Stomach smooth muscle (tissue), 2 donors: ENCODE measurements around the gene HOMER3.

Experiments used
- H3K27ac ChIP-seq: one replicate; pipeline ENCODE4 v1.7.0; 2013; ENCODE audit warnings: mild to moderate bottlenecking, low read length, inconsistent platforms
- H3K27me3 ChIP-seq, 2 donors: one replicate each; pipeline ENCODE4 v1.7.0; 2013; ENCODE audit warnings: low read length in 2 of 2; ENCODE audit not compliant: insufficient read depth in 2 of 2, control insufficient read depth in 1 of 2
- H3K36me3 ChIP-seq, 2 donors: one replicate each; pipeline ENCODE4 v1.7.0; 2013; ENCODE audit warnings: low read length in 2 of 2; ENCODE audit not compliant: control insufficient read depth in 2 of 2, insufficient read depth in 2 of 2
- H3K4me1 ChIP-seq: one replicate; pipeline ENCODE4 v1.7.0; 2013; ENCODE audit warnings: low read length; ENCODE audit not compliant: control insufficient read depth, insufficient read depth
- H3K4me3 ChIP-seq, 2 donors: one replicate each; pipeline ENCODE4 v1.7.0; 2013; ENCODE audit warnings: low read length in 2 of 2
- H3K9ac ChIP-seq, 2 donors: one replicate each; pipeline ENCODE4 v1.7.0; 2013; ENCODE audit warnings: low read length in 2 of 2, mild to moderate bottlenecking in 1 of 2
- H3K9me3 ChIP-seq, 2 donors: one replicate each; pipeline ENCODE4 v1.7.0; 2013; ENCODE audit warnings: low read length in 2 of 2; ENCODE audit not compliant: control insufficient read depth in 2 of 2
- donor health status: healthy.
- donor health status: Pancreatic carcinoma.

The HOMER3 gene

GRCh38 chr19:18975011-18975410 is 34.0 kb upstream of the HOMER3 start:
- Histone ChIP-seq H3K9me3 (no peaks in the 10 kb centered on the region), H3K9ac (no peak overlapping the region), H3K27me3 (peaks cover 0 to 2% of the 10 kb centered on the region in 2 donors), H3K4me3 (no peak overlapping the region), H3K4me1 (peaks cover 3% of the 10 kb centered on the region), H3K27ac (no peak overlapping the region), H3K36me3 (no peaks in the 10 kb centered on the region)

GRCh38 chr19:18972851-18973250 is 31.8 kb upstream of the HOMER3 start:
- H3K9ac ChIP-seq = no peak overlapping the region
- no peak overlapping the region for H3K27ac ChIP-seq
- H3K9me3 ChIP-seq = no peaks in the 10 kb centered on the region
- H3K4me3 ChIP-seq = no peak overlapping the region
- peaks cover 0 to 2% of the 10 kb centered on the region in 2 donors for H3K27me3 ChIP-seq
- H3K4me1 ChIP-seq = peaks cover 3% of the 10 kb centered on the region
- H3K36me3 ChIP-seq = no peaks in the 10 kb centered on the region

GRCh38 chr19:18972301-18972811 is 31.3 kb upstream of the HOMER3 start:
- H3K27ac ChIP-seq = no peak overlapping the region
- no peak overlapping the region for H3K4me3 ChIP-seq
- peaks cover 0 to 2% of the 10 kb centered on the region in 2 donors for H3K27me3 ChIP-seq

GRCh38 chr19:18969931-18970659 is 29.1 kb upstream of the HOMER3 start:
- no peaks in the 10 kb centered on the region for H3K36me3 ChIP-seq
- no peaks in the 10 kb centered on the region for H3K9me3 ChIP-seq
- no peak overlapping the region for H3K27ac ChIP-seq
- H3K4me3 ChIP-seq = no peak overlapping the region
- H3K4me1 ChIP-seq = peaks cover 3% of the 10 kb centered on the region
- H3K27me3 ChIP-seq = peaks cover 0 to 2% of the 10 kb centered on the region in 2 donors
- no peak overlapping the region for H3K9ac ChIP-seq

More at GRCh38 chr19:18972301-18972811, 31.3 kb upstream of the HOMER3 start:
- H3K4me1 ChIP-seq = peaks cover 3% of the 10 kb centered on the region
- H3K36me3 ChIP-seq = no peaks in the 10 kb centered on the region
- no peaks in the 10 kb centered on the region for H3K9me3 ChIP-seq
- H3K9ac ChIP-seq = no peak overlapping the region

- no peak overlapping the region for H3K4me3 ChIP-seq
- H3K4me1 ChIP-seq = no peaks in the 10 kb centered on the region
- no peak overlapping the region for H3K27ac ChIP-seq
- no peaks in the 10 kb centered on the region for H3K9me3 ChIP-seq
- no peaks in the 10 kb centered on the region for H3K36me3 ChIP-seq
- no peaks in the 10 kb centered on the region for H3K27me3 ChIP-seq
- H3K9ac ChIP-seq = no peak overlapping the region
These were observed 26.5 kb upstream of the HOMER3 start for GRCh38 chr19:18967358-18968146.

- no peaks in the 10 kb centered on the region for H3K9me3 ChIP-seq
- H3K27ac ChIP-seq = no peak overlapping the region
- H3K27me3 ChIP-seq = peaks cover 3 to 9% of the 10 kb centered on the region in 2 donors
- no peaks in the 10 kb centered on the region for H3K4me1 ChIP-seq
- no peaks in the 10 kb centered on the region for H3K36me3 ChIP-seq
- no peak overlapping the region for H3K9ac ChIP-seq
- H3K4me3 ChIP-seq = no peak overlapping the region
These were observed 25.3 kb upstream of the HOMER3 start for GRCh38 chr19:18966307-18966706.

GRCh38 chr19:18964121-18964520 is 23.1 kb upstream of the HOMER3 start:
- no peak overlapping the region for H3K27ac ChIP-seq
- peaks cover 3 to 9% of the 10 kb centered on the region in 2 donors for H3K27me3 ChIP-seq
- H3K4me1 ChIP-seq = no peaks in the 10 kb centered on the region
- H3K9ac ChIP-seq = no peak overlapping the region
- H3K9me3 ChIP-seq = no peaks in the 10 kb centered on the region
- no peaks in the 10 kb centered on the region for H3K36me3 ChIP-seq
- H3K4me3 ChIP-seq = no peak overlapping the region

- no peaks in the 10 kb centered on the region for H3K36me3 ChIP-seq
- H3K4me1 ChIP-seq = no peaks in the 10 kb centered on the region
- no peak overlapping the region for H3K9ac ChIP-seq
- no peak overlapping the region for H3K27ac ChIP-seq
- no peak overlapping the region for H3K4me3 ChIP-seq
- H3K9me3 ChIP-seq = no peaks in the 10 kb centered on the region
- H3K27me3 ChIP-seq = peaks cover 3 to 9% of the 10 kb centered on the region in 2 donors
These were observed 21.0 kb upstream of the HOMER3 start for GRCh38 chr19:18961767-18962620.

GRCh38 chr19:18960370-18960769 is 19.4 kb upstream of the HOMER3 start:
- H3K27ac ChIP-seq = no peak overlapping the region
- H3K4me3 ChIP-seq = no peak overlapping the region
- no peak overlapping the region for H3K9ac ChIP-seq
- H3K27me3 ChIP-seq = peaks cover 3 to 9% of the 10 kb centered on the region in 2 donors
- H3K9me3 ChIP-seq = no peaks in the 10 kb centered on the region
- H3K36me3 ChIP-seq = no peaks in the 10 kb centered on the region
- no peaks in the 10 kb centered on the region for H3K4me1 ChIP-seq

GRCh38 chr19:18955042-18955441 is 14.0 kb upstream of the HOMER3 start:
- Histone ChIP-seq H3K9me3 (no peaks in the 10 kb centered on the region), H3K27me3 (no peaks in the 10 kb centered on the region), H3K36me3 (no peaks in the 10 kb centered on the region), H3K9ac (no peak overlapping the region), H3K4me3 (no peak overlapping the region), H3K27ac (no peak overlapping the region), H3K4me1 (no peaks in the 10 kb centered on the region)
